HepG2 (cell line): ENCODE data around the gene FAM13B. TPM values are rescaled to one million over a fixed set of nuclear protein-coding genes. Genes with fewer than 3 reads are reported as not detected.

Experiments
- ATAC-seq: fragments of 200-7000 bp; cut with Tn5 transposase; 3 replicates; pipeline ENCODE4 v1.9.1; 2020; ENCODE audit warnings: mild to moderate bottlenecking, moderate library complexity
- BruUV-seq: library from RNA; stranded (reverse); fragments of 400-500 nt; replicated peaks from 2 replicates; lab custom pipeline; 2021; lab: Mats Ljungman, UMichigan
- CTCF ChIA-PET: fragments of 300-600 bp; formaldehyde crosslinking; extraction: SDS; loops from one replicate; lab custom pipeline; 2021; ENCODE audit warnings: low total read pairs, inconsistent platforms, low intra/inter-chr PET ratio; lab: Yijun Ruan, JAX
- POLR2A ChIA-PET: fragments of 350-600 bp; sonication (Branson Sonifier 250); formaldehyde crosslinking; loops from one replicate; lab custom pipeline; 2020; ENCODE audit warnings: antibody characterized with exemption, inconsistent platforms; lab: Yijun Ruan, JAX
- DNase-seq: peaks from one replicate; pipeline ENCODE4 v3.0.0-alpha.2; 2015; ENCODE audit warnings: low spot score
- FAIRE-seq: peaks from 3 replicates; lab custom pipeline; 2011; peaks lifted over from hg19 to GRCh38; lab: Jason Lieb, UNC
- H2AFZ ChIP-seq: one replicate; pipeline ENCODE4 v1.6.1; 2011; ENCODE audit warnings: low read length, inconsistent platforms
- H3K27ac ChIP-seq: fragments of 300-600 bp; 3 replicates; pipeline ENCODE4 v1.8.0; 2011; ENCODE audit warnings: mixed run types, mild to moderate bottlenecking, mixed read lengths, low read length, inconsistent platforms; ENCODE audit not compliant: insufficient read depth; ENCODE audit errors: extremely low read length
- H3K27me3 ChIP-seq, 2 experiments: fragments of 200-600 bp in 1 of 2; 2 replicates in 1 of 2; 3 replicates in 1 of 2; pipeline versions ENCODE4 v1.6.0 to v1.8.0; 2011; ENCODE audit warnings: low read length in 2 of 2, mild to moderate bottlenecking in 2 of 2, moderate library complexity in 2 of 2, inconsistent platforms in 1 of 2; ENCODE audit not compliant: insufficient read depth in 2 of 2, control insufficient read depth in 1 of 2
- H3K36me3 ChIP-seq, 2 experiments: fragments of 200-600 bp in 1 of 2; replicated peaks in 1 of 2; 2 replicates in 1 of 2; 3 replicates in 1 of 2; pipeline versions ENCODE4 v1.5.1 to v1.8.0; 2011; ENCODE audit warnings: low read length in 2 of 2, inconsistent platforms in 1 of 2; ENCODE audit not compliant: insufficient read depth in 2 of 2, control insufficient read depth in 1 of 2
- H3K4me1 ChIP-seq: 2 replicates; pipeline ENCODE4 v1.5.1; 2012; ENCODE audit warnings: low read length, inconsistent platforms; ENCODE audit not compliant: insufficient read depth
- H3K4me2 ChIP-seq: 2 replicates; pipeline ENCODE4 v1.6.0; 2011; ENCODE audit warnings: low read depth, low read length, inconsistent platforms
- H3K4me3 ChIP-seq, 3 experiments: fragments of 200-600 bp in 1 of 3; sonication (generic), shearing (Covaris generic) in 1 of 3; replicated peaks in 1 of 3; 2 replicates each; pipeline ENCODE4 v1.5.1; 2011 to 2016; ENCODE audit warnings: low read length in 3 of 3, inconsistent platforms in 2 of 3, low read depth in 2 of 3, mild to moderate bottlenecking in 2 of 3, control low read depth in 1 of 3, mixed read lengths in 1 of 3; ENCODE audit not compliant: insufficient read depth in 1 of 3
- H3K79me2 ChIP-seq: one replicate; pipeline ENCODE4 v1.6.1; 2011; ENCODE audit warnings: low read length, inconsistent platforms; ENCODE audit not compliant: insufficient read depth
- H3K9ac ChIP-seq: 2 replicates; pipeline ENCODE4 v1.6.0; 2011; ENCODE audit warnings: mild to moderate bottlenecking, low read depth, low read length, inconsistent platforms; ENCODE audit not compliant: insufficient read depth
- H3K9me3 ChIP-seq: 2 replicates; pipeline ENCODE4 v1.5.1; 2012; ENCODE audit warnings: mild to moderate bottlenecking, low read length
- H4K20me1 ChIP-seq: 2 replicates; pipeline ENCODE4 v1.6.0; 2011; ENCODE audit warnings: inconsistent platforms, mild to moderate bottlenecking, low read length, moderate library complexity; ENCODE audit not compliant: insufficient read depth
- DNMT1 ChIP-seq: sonication (generic); formaldehyde crosslinking; IDR thresholded peaks from 2 replicates; pipeline ENCODE4 v1.5.1; 2020; ENCODE audit warnings: mild to moderate bottlenecking, missing genetic modification reagents
- MTA1 ChIP-seq: sonication (generic); formaldehyde crosslinking; IDR thresholded peaks from 2 replicates; pipeline ENCODE4 v1.4.0; 2020; ENCODE audit warnings: missing genetic modification reagents, mild to moderate bottlenecking, borderline replicate concordance
- MXD4 ChIP-seq: IDR thresholded peaks from 2 replicates; pipeline ENCODE4 v1.6.1; 2016; ENCODE audit warnings: mild to moderate bottlenecking, missing biosample characterization, missing genetic modification reagents
- NR0B2 ChIP-seq: sonication (generic); formaldehyde crosslinking; IDR thresholded peaks from 2 replicates; pipeline ENCODE4 v1.4.0; 2020; ENCODE audit warnings: mild to moderate bottlenecking, missing genetic modification reagents
- SALL2 ChIP-seq: sonication (generic); formaldehyde crosslinking; IDR thresholded peaks from 2 replicates; pipeline ENCODE4 v1.8.1; 2023; ENCODE audit warnings: mild to moderate bottlenecking, missing genetic modification reagents, inconsistent platforms
- SIX1 ChIP-seq: sonication (generic); formaldehyde crosslinking; IDR thresholded peaks from 2 replicates; pipeline ENCODE4 v1.4.0; 2020; ENCODE audit warnings: missing genetic modification reagents, borderline replicate concordance
- ZBTB4 ChIP-seq: sonication (generic); formaldehyde crosslinking; IDR thresholded peaks from 2 replicates; pipeline ENCODE4 v1.4.0; 2020; ENCODE audit warnings: missing genetic modification reagents, mild to moderate bottlenecking, borderline replicate concordance
- ZFP91 ChIP-seq: sonication (generic); formaldehyde crosslinking; IDR thresholded peaks from 2 replicates; pipeline ENCODE4 v1.9.0; 2022; ENCODE audit warnings: missing genetic modification reagents, mild to moderate bottlenecking, borderline replicate concordance
- WGBS: methylation state at CpG from one replicate; pipeline ENCODE4 v1.1.6; 2017; ENCODE audit warnings: low lambda C conversion rate; 5-methylcytosine and 5-hydroxymethylcytosine counted together
- in situ Hi-C: cut with HindIII; loops from 2 replicates; pipeline ENCODE4 v1.10.0; 2017; ENCODE audit warnings: low pct_unique_long_range_greater_than_20kb; ENCODE audit not compliant: extremely low pct_ligation_motif_present
- intact Hi-C: fragments of 100-400 bp; cut with micrococcal nuclease; formaldehyde crosslinking; loops from one replicate; pipeline ENCODE4 v1.10.0; 2022; ENCODE audit not compliant: unreplicated experiment
- polyA plus RNA-seq, 8 experiments: library from polyadenylated mRNA; depleted of rRNA in 3 of 8; stranded (reverse) in 7 of 8; unstranded in 1 of 8; fragments of >200 nt; fragmentation: Illumina TruSeq in 4 of 8; extraction: Trizol in 4 of 8; gene quantifications; 2 replicates each; pipeline versions ENCODE4 v1.2.1 to v1.2.3, GENCODE V29; 2011 to 2016; ENCODE audit warnings: low read depth in 4 of 8, missing spikeins in 1 of 8, mixed read lengths in 1 of 8; ENCODE audit not compliant: insufficient read depth in 1 of 8
- total RNA-seq, 5 experiments: library from RNA; depleted of rRNA; stranded (reverse); fragments of >200 nt; fragmentation: Illumina TruSeq; extraction: Trizol; gene quantifications; 2 replicates each; pipeline ENCODE4 v1.2.3, GENCODE V29; 2016; ENCODE audit warnings: low read depth in 1 of 5

FAM13B gene
- total and polyA plus RNA-seq, 2 of the 13 experiments (the other 11 are each of a cell fraction or from before 2014, with no cell fraction given) = 6.9 to 11.5 TPM

GRCh38 chr5:137959488-137959887, 73.4 kb downstream of the FAM13B start:
- no peak for DNase-seq
- intact Hi-C loops = no loop called here
- TF ChIP-seq MTA1 (CRISPR knock-in tag) (no peak), SIX1 (no peak), ZFP91 (CRISPR knock-in tag) (no peak), MXD4 (CRISPR knock-in tag) (no peak), DNMT1 (CRISPR knock-in tag) (no peak)
- in situ Hi-C loops = no loop called here
- no peak overlapping the region for H3K9ac ChIP-seq
- no peaks in the 10 kb centered on the region for H3K9me3 ChIP-seq
- no peak overlapping the region for H3K4me2 ChIP-seq
- H3K36me3 ChIP-seq = peaks cover 8 to 36% of the 10 kb centered on the region in 2 experiments; a peak in 4 of 5 replicates
- H3K27me3 ChIP-seq = no peaks in the 10 kb centered on the region
- 98% methylated on average over 4 of the region's 4 CpGs for WGBS
- CTCF ChIA-PET = no interaction called here
- no peak for FAIRE-seq
- POLR2A ChIA-PET = no interaction called here
- H3K4me1 ChIP-seq = no peaks in the 10 kb centered on the region
- BruUV-seq = no TSS peak
- no peaks in the 10 kb centered on the region for H4K20me1 ChIP-seq
- H3K4me3 ChIP-seq = no peak overlapping the region
- no peak for ATAC-seq
- H3K79me2 ChIP-seq = no peaks in the 10 kb centered on the region
- no peak overlapping the region for H2AFZ ChIP-seq
- no peak overlapping the region for H3K27ac ChIP-seq

- H3K4me1 ChIP-seq = no peaks in the 10 kb centered on the region
- H3K9me3 ChIP-seq = no peaks in the 10 kb centered on the region
- no peaks in the 10 kb centered on the region for H3K79me2 ChIP-seq
- no peak overlapping the region for H3K27ac ChIP-seq
- H3K27me3 ChIP-seq = no peaks in the 10 kb centered on the region
- TF ChIP-seq SALL2 (CRISPR knock-in tag) (no peak), NR0B2 (CRISPR knock-in tag) (no peak), ZBTB4 (no peak)
- H3K4me3 ChIP-seq = no peak overlapping the region
- H3K9ac ChIP-seq = no peak overlapping the region
- BruUV-seq = no TSS peak
- no peak overlapping the region for H2AFZ ChIP-seq
- in situ Hi-C loops (no loop called here), intact Hi-C loops (no loop called here)
- 94% methylated on average over 1 of the region's 1 CpG for WGBS
- CTCF ChIA-PET = no interaction called here
- no peak overlapping the region for H3K4me2 ChIP-seq
- POLR2A ChIA-PET = no interaction called here
- DNase-seq = no peak
- H4K20me1 ChIP-seq = no peaks in the 10 kb centered on the region
- FAIRE-seq = no peak
- H3K36me3 ChIP-seq = peaks cover 12 to 44% of the 10 kb centered on the region in 2 experiments
- ATAC-seq = no peak
These were observed 74.9 kb downstream of the FAM13B start for GRCh38 chr5:137957948-137958347.
